HepG2 (cell line): ENCODE measurements around the gene POLQ. TPM values are rescaled to one million over a fixed set of nuclear protein-coding genes. Genes with fewer than 3 reads are reported as not detected.

Experiments
- CCDC6 ChIP-seq: sonication (generic); formaldehyde crosslinking; IDR thresholded peaks from 2 replicates; pipeline ENCODE4 v1.8.1; 2022; ENCODE audit warnings: mild to moderate bottlenecking, missing genetic modification reagents, moderate library complexity
- ELF1 ChIP-seq: sonication (generic); formaldehyde crosslinking; IDR thresholded peaks from 2 replicates; pipeline ENCODE4 v1.4.0; 2020; ENCODE audit warnings: missing genetic modification reagents
- GABPB1 ChIP-seq: IDR thresholded peaks from 2 replicates; pipeline ENCODE4 v1.6.1; 2016; ENCODE audit warnings: mild to moderate bottlenecking, missing genetic modification reagents, moderate library complexity, missing compliant biosample characterization
- HOXD1 ChIP-seq: sonication (generic); formaldehyde crosslinking; IDR thresholded peaks from 2 replicates; pipeline ENCODE4 v1.5.0; 2020; ENCODE audit warnings: missing genetic modification reagents
- LBX2 ChIP-seq: sonication (generic); formaldehyde crosslinking; IDR thresholded peaks from 2 replicates; pipeline ENCODE4 v1.5.0; 2020; ENCODE audit warnings: missing genetic modification reagents, mild to moderate bottlenecking, borderline replicate concordance
- NFAT5 ChIP-seq: sonication (generic); formaldehyde crosslinking; IDR thresholded peaks from 2 replicates; pipeline ENCODE4 v1.4.0; 2020; ENCODE audit warnings: missing genetic modification reagents
- PHF21A ChIP-seq: sonication (generic); formaldehyde crosslinking; IDR thresholded peaks from 2 replicates; pipeline ENCODE4 v1.5.0; 2020; ENCODE audit warnings: mild to moderate bottlenecking, missing genetic modification reagents
- TBX2 ChIP-seq: sonication (generic); formaldehyde crosslinking; IDR thresholded peaks from 2 replicates; pipeline ENCODE4 v1.5.0; 2020; ENCODE audit warnings: missing genetic modification reagents, mild to moderate bottlenecking, borderline replicate concordance
- TFDP1 ChIP-seq: IDR thresholded peaks from 2 replicates; pipeline ENCODE4 v1.6.1; 2016; ENCODE audit warnings: missing compliant biosample characterization, missing genetic modification reagents, borderline replicate concordance
- ZNF142 ChIP-seq: sonication (generic); formaldehyde crosslinking; IDR thresholded peaks from 2 replicates; pipeline ENCODE4 v1.4.0; 2020; ENCODE audit warnings: missing genetic modification reagents
- ZNF343 ChIP-seq: sonication (generic); formaldehyde crosslinking; IDR thresholded peaks from 2 replicates; pipeline ENCODE4 v1.4.0; 2020; ENCODE audit warnings: mild to moderate bottlenecking, missing genetic modification reagents
- ZNF350 ChIP-seq: sonication (generic); formaldehyde crosslinking; IDR thresholded peaks from 2 replicates; pipeline ENCODE4 v1.4.0; 2020; ENCODE audit warnings: mild to moderate bottlenecking, low read depth, missing genetic modification reagents, borderline replicate concordance
- ZNF660 ChIP-seq: sonication (generic); formaldehyde crosslinking; IDR thresholded peaks from 2 replicates; pipeline ENCODE4 v1.5.1; 2020; ENCODE audit warnings: mild to moderate bottlenecking, low read depth, missing genetic modification reagents, borderline replicate concordance
- ZNF766 ChIP-seq: sonication (generic); formaldehyde crosslinking; IDR thresholded peaks from 2 replicates; pipeline ENCODE4 v1.5.0; 2020; ENCODE audit warnings: missing genetic modification reagents, borderline replicate concordance
- ZNF777 ChIP-seq: sonication (generic); formaldehyde crosslinking; IDR thresholded peaks from 2 replicates; pipeline ENCODE4 v1.4.0; 2020; ENCODE audit warnings: missing genetic modification reagents
- polyA plus RNA-seq, 8 experiments: library from polyadenylated mRNA; depleted of rRNA in 3 of 8; stranded (reverse) in 7 of 8; unstranded in 1 of 8; fragments of >200 nt; fragmentation: Illumina TruSeq in 4 of 8; extraction: Trizol in 4 of 8; gene quantifications; 2 replicates each; pipeline versions ENCODE4 v1.2.1 to v1.2.3, GENCODE V29; 2011 to 2016; ENCODE audit warnings: low read depth in 4 of 8, missing spikeins in 1 of 8, mixed read lengths in 1 of 8; ENCODE audit not compliant: insufficient read depth in 1 of 8
- total RNA-seq, 5 experiments: library from RNA; depleted of rRNA; stranded (reverse); fragments of >200 nt; fragmentation: Illumina TruSeq; extraction: Trizol; gene quantifications; 2 replicates each; pipeline ENCODE4 v1.2.3, GENCODE V29; 2016; ENCODE audit warnings: low read depth in 1 of 5

The POLQ gene
- total and polyA plus RNA-seq, 2 of the 13 experiments (the other 11 are each of a cell fraction or from before 2014, with no cell fraction given), result 2.5 to 18.6 TPM

- TF ChIP-seq ZNF142 (peak; percentile 82; the same call in 1 of the 2 replicates), PHF21A (CRISPR knock-in tag) (peak; percentile 32; the same call in 1 of the 2 replicates), ZNF777 (CRISPR knock-in tag) (0 out of 2 replicates have a peak, but pooled peaks have one; percentile 40), HOXD1 (CRISPR knock-in tag) (0 out of 2 replicates have a peak, but pooled peaks have one; percentile 66), ZNF660 (CRISPR knock-in tag) (no peak), TFDP1 (peak; percentile 98), TBX2 (CRISPR knock-in tag) (no peak), LBX2 (CRISPR knock-in tag) (0 out of 2 replicates have a peak, but pooled peaks have one; percentile 67), ZNF766 (CRISPR knock-in tag) (0 out of 2 replicates have a peak, but pooled peaks have one; percentile 56), ELF1 (peak; percentile 94), NFAT5 (CRISPR knock-in tag) (no peak), GABPB1 (peak; percentile 97), CCDC6 (CRISPR knock-in tag) (peak; percentile 22; the same call in 1 of the 2 replicates), ZNF343 (CRISPR knock-in tag) (no peak), ZNF350 (CRISPR knock-in tag) (peak; percentile 27; the same call in 1 of the 2 replicates)
These were observed at the start of gene POLQ (continued) for GRCh38 chr3:121545574-121546455.
